Measurements from ENCODE around the gene PTBP3. TPM values are rescaled to one million over a fixed set of nuclear protein-coding genes. Genes with fewer than 3 reads are reported as not detected.
A peak's percentile ranks its signal among the peaks of the same experiment; 100 is the strongest.

The PTBP3 gene
- total RNA-seq, 1 experiment from 2014 or later = 23.2 TPM

DNA sequence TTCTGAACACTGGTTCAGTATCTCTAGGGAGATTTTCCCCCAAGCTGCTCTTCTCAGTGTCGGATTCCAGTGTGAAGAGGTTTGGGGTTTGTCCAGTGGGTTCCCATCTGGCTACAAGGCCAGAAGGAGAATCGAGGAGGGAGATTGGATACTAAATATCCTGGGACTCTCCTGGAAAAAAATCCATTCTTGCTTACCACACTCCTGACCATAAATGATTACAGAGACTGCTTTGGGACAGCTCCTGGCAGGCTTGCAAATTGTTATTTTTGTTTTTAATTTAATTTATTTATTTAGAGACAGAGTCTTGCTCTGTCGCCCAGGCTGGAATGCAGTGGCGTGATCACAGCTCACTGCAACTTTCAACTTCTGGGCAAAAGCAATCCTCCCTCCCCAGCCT is 153.6 kb downstream of the PTBP3 start:
- no peaks in the 10 kb centered on the region for H3K79me2 ChIP-seq (ENCODE audit: low read length)
- H3K9me2 ChIP-seq (replicated peaks; ENCODE audit: low read length) = no peaks in the 10 kb centered on the region
- ChIA-PET CTCF (no interaction called here), POLR2A (ENCODE audit: unreplicated experiment) (no interaction called here)
- H2AFZ ChIP-seq (ENCODE audit: low read length) = no peak overlapping the region
- H3K4me2 ChIP-seq (ENCODE audit: low read length) = no peak overlapping the region
- no peak for ATAC-seq
- H3K27ac ChIP-seq (ENCODE audit: low read length) = no peak overlapping the region
- TF ChIP-seq EZH2 (IDR thresholded peaks at IDR 0.05; ENCODE audit: low read length, unreplicated experiment) = no peak
- TF ChIP-seq EZH2phosphoT487 (IDR thresholded peaks at IDR 0.05; ENCODE audit: borderline replicate concordance, low read length) = no peak
- TF ChIP-seq, protein P1, sequence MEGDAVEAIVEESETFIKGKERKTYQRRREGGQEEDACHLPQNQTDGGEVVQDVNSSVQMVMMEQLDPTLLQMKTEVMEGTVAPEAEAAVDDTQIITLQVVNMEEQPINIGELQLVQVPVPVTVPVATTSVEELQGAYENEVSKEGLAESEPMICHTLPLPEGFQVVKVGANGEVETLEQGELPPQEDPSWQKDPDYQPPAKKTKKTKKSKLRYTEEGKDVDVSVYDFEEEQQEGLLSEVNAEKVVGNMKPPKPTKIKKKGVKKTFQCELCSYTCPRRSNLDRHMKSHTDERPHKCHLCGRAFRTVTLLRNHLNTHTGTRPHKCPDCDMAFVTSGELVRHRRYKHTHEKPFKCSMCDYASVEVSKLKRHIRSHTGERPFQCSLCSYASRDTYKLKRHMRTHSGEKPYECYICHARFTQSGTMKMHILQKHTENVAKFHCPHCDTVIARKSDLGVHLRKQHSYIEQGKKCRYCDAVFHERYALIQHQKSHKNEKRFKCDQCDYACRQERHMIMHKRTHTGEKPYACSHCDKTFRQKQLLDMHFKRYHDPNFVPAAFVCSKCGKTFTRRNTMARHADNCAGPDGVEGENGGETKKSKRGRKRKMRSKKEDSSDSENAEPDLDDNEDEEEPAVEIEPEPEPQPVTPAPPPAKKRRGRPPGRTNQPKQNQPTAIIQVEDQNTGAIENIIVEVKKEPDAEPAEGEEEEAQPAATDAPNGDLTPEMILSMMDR (conservative IDR thresholded peaks at IDR 0.05; ENCODE audit: low read depth, low read length) = no peak
- H3K36me3 ChIP-seq (ENCODE audit: low read depth, low read length) = no peaks in the 10 kb centered on the region
- no peaks in the 10 kb centered on the region for H3K27me3 ChIP-seq (ENCODE audit: low read length)
- no peak for DNase-seq
- intact Hi-C loops (cut with micrococcal nuclease) = no loop called here
- no peak overlapping the region for H3K4me3 ChIP-seq (ENCODE audit: low read length)
- H3K9ac ChIP-seq (ENCODE audit: low read length) = no peak overlapping the region
- H3K4me1 ChIP-seq (ENCODE audit: insufficient read depth, low read length) = peaks cover 10% of the 10 kb centered on the region; the same call in 1 of the 2 replicates
- no TSS peak for BruUV-seq (replicated peaks)
- H4K20me1 ChIP-seq (ENCODE audit: low read length) = no peaks in the 10 kb centered on the region
- no peaks in the 10 kb centered on the region for H3K9me3 ChIP-seq (ENCODE audit: low read length)
- no peaks in the 10 kb centered on the region for H3F3A ChIP-seq (ENCODE audit: low read length, unreplicated experiment)

DNA sequence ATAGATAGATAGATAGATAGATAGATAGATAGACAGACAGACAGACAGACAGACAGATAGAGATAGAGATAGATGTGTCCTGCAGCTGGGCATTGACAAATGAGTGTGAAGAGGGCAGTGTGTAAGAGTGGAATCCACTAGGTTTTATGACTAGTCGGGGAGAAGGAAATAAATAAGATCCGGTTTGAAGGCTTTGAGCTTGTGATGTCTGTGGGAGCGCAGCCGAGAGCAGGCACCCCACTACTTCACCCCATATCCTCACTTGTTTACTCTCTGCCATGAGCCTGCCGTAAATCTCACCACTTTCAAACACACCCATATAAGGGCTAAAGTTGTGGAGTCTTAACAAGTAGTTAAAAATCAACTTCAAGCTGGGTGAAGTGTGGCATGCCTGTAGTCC is 156.9 kb downstream of the PTBP3 start:
- H3K4me3 ChIP-seq (ENCODE audit: low read length) = no peak overlapping the region
- H3K4me1 ChIP-seq (ENCODE audit: insufficient read depth, low read length) = peaks cover 19% of the 10 kb centered on the region
- H3K27ac ChIP-seq (ENCODE audit: low read length) = no peak overlapping the region
- no peaks in the 10 kb centered on the region for H3K27me3 ChIP-seq (ENCODE audit: low read length)
- no peaks in the 10 kb centered on the region for H3K36me3 ChIP-seq (ENCODE audit: low read depth, low read length)
- ATAC-seq (no peak), DNase-seq (no peak)
- 0 out of 2 replicates have a peak, but pooled peaks cover 4% of the 10 kb centered on the region for H3K79me2 ChIP-seq (ENCODE audit: low read length)
- no peaks in the 10 kb centered on the region for H3K9me2 ChIP-seq (replicated peaks; ENCODE audit: low read length)
- H3F3A ChIP-seq (ENCODE audit: low read length, unreplicated experiment) = no peaks in the 10 kb centered on the region
- H3K9ac ChIP-seq (ENCODE audit: low read length) = no peak overlapping the region
- POLR2A ChIA-PET (ENCODE audit: unreplicated experiment) = no interaction called here
- H2AFZ ChIP-seq (ENCODE audit: low read length) = no peak overlapping the region
- no peaks in the 10 kb centered on the region for H4K20me1 ChIP-seq (ENCODE audit: low read length)
- H3K4me2 ChIP-seq (ENCODE audit: low read length) = no peak overlapping the region
- CTCF ChIA-PET = no interaction called here
- TF ChIP-seq EZH2phosphoT487 (IDR thresholded peaks at IDR 0.05; ENCODE audit: borderline replicate concordance, low read length) (no peak), EZH2 (IDR thresholded peaks at IDR 0.05; ENCODE audit: low read length, unreplicated experiment) (no peak)
- TF ChIP-seq, protein P1 (conservative IDR thresholded peaks at IDR 0.05; ENCODE audit: low read depth, low read length) = no peak
- BruUV-seq (replicated peaks) = no TSS peak
- H3K9me3 ChIP-seq (ENCODE audit: low read length) = no peaks in the 10 kb centered on the region
- intact Hi-C loops (cut with micrococcal nuclease) = no loop called here

DNA sequence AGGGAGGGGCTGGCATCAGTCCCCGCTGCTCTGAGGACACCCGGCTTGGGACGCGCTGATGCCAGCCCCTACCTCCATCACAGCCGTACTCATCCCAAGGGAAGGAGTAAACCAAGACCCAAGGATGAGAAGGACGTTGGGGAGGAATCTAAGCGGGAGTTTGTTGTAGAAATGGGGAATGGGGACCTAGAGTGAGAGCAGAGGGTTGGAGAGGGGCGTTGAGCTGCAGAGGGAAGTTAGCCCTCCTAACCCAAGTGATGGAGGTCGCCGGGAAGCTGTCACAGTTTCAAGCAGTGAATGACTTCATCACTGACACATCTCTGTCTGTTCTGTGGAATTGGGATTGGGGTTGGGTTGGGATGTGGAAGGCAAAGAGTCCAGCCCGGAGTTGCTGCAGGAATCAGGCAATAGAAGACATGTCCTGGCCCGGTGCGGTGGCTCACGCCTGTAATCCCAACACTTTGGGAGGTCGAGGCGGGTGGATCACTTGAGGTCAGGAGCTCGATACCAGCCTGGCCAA is 157.6 kb downstream of the PTBP3 start:
- H3K9ac ChIP-seq (ENCODE audit: low read length) = no peak overlapping the region
- H3K79me2 ChIP-seq (ENCODE audit: low read length) = 0 out of 2 replicates have a peak, but pooled peaks cover 4% of the 10 kb centered on the region
- no peaks in the 10 kb centered on the region for H3K36me3 ChIP-seq (ENCODE audit: low read depth, low read length)
- H3K9me3 ChIP-seq (ENCODE audit: low read length) = no peaks in the 10 kb centered on the region
- intact Hi-C loops (cut with micrococcal nuclease) = no loop called here
- peaks cover 19% of the 10 kb centered on the region for H3K4me1 ChIP-seq (ENCODE audit: insufficient read depth, low read length)
- no peak for DNase-seq
- no peaks in the 10 kb centered on the region for H4K20me1 ChIP-seq (ENCODE audit: low read length)
- no peaks in the 10 kb centered on the region for H3K27me3 ChIP-seq (ENCODE audit: low read length)
- POLR2A ChIA-PET (ENCODE audit: unreplicated experiment) = no interaction called here
- peak overlapping the region; percentile 72; the same call in 1 of the 2 replicates for H3K4me2 ChIP-seq (ENCODE audit: low read length)
- CTCF ChIA-PET = no interaction called here
- no peak overlapping the region for H3K27ac ChIP-seq (ENCODE audit: low read length)
- ATAC-seq = no peak
- no peak overlapping the region for H3K4me3 ChIP-seq (ENCODE audit: low read length)
- H3F3A ChIP-seq (ENCODE audit: low read length, unreplicated experiment) = no peaks in the 10 kb centered on the region
- no peak for TF ChIP-seq EZH2 (IDR thresholded peaks at IDR 0.05; ENCODE audit: low read length, unreplicated experiment)
- TF ChIP-seq, protein P1 (conservative IDR thresholded peaks at IDR 0.05; ENCODE audit: low read depth, low read length) = no peak
- TF ChIP-seq EZH2phosphoT487 (IDR thresholded peaks at IDR 0.05; ENCODE audit: borderline replicate concordance, low read length) = no peak
- no peak overlapping the region for H2AFZ ChIP-seq (ENCODE audit: low read length)
- no TSS peak for BruUV-seq (replicated peaks)
- no peaks in the 10 kb centered on the region for H3K9me2 ChIP-seq (replicated peaks; ENCODE audit: low read length)

Measured in PC-3 (cell line).